Adrenal gland (tissue), 5 donors: Measurements from ENCODE around the gene PANK1.

Experiments
- CTCF ChIP-seq, 6 experiments: fragments of 450-650 bp in 4 of 6; fragments of 200-600 bp in 2 of 6; sonication (generic) in 1 of 6; IDR thresholded peaks; 1 replicate in 5 of 6; 2 replicates in 1 of 6; pipeline versions ENCODE4 v1.5.1 to v1.8.0; 2016 to 2021; ENCODE audit warnings: antibody characterized with exemption in 6 of 6, mild to moderate bottlenecking in 2 of 6, moderate library complexity in 1 of 6
- POLR2A ChIP-seq, 2 donors: fragments of 450-650 bp; IDR thresholded peaks; one replicate each; pipeline ENCODE4 v1.6.1; 2017; ENCODE audit warnings: antibody characterized with exemption in 2 of 2, mild to moderate bottlenecking in 2 of 2, moderate library complexity in 1 of 2
- donor health status: DM: no; HTN: no; CAD: no.

DNA sequence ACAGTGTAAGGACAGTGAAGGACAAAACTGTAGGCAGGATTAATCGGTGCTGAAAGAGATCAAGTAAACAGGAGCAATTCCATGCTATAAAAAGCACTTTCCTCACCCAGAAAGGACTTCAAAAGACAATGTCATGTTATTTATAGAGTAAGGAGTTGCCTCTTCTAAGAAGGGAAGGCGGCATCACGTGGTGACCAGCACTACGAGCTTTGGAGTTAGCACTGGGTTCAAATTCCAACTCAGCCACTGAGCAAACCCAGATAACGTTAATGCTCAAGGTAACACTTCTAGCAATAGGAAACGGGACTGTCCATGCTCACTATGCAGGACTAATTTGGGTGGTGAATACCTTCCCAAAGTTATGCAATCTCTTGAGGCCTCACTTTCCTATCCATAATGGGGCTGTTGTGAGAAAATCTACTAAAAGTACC is 715 bp upstream of the PANK1 start:
- TF ChIP-seq CTCF (IDR thresholded peaks at IDR 0.05) (no peak), POLR2A (IDR thresholded peaks at IDR 0.05) (no peak)
